ENCODE data around the gene SFSWAP. TPM values are rescaled to one million over a fixed set of nuclear protein-coding genes. Genes with fewer than 3 reads are reported as not detected.

The SFSWAP gene
- total and polyA plus RNA-seq, 2 of the 13 experiments (the other 11 are each of a cell fraction or from before 2014, with no cell fraction given), result 17.1 to 27.7 TPM

GRCh38 chr12:131840643-131841416 lies 129.9 kb downstream of the SFSWAP start (continued):
- no peak for TF ChIP-seq BCLAF1 (IDR thresholded peaks at IDR 0.05)
- TF ChIP-seq ZNF264 (CRISPR knock-in tag; IDR thresholded peaks at IDR 0.05), result peak; percentile 65; the same call in 1 of the 2 replicates
- TF ChIP-seq MZF1 (CRISPR knock-in tag; IDR thresholded peaks at IDR 0.05; ENCODE audit: borderline replicate concordance), result no peak
- TF ChIP-seq NFATC3 (CRISPR knock-in tag; IDR thresholded peaks at IDR 0.05), result no peak
- TF ChIP-seq ZNF563 (CRISPR knock-in tag; IDR thresholded peaks at IDR 0.05), result peak; percentile 87; the same call in 1 of the 2 replicates
- 0 out of 2 replicates have a peak, but pooled peaks have one; percentile 23 for TF ChIP-seq ZKSCAN8 (CRISPR knock-in tag; IDR thresholded peaks at IDR 0.05; ENCODE audit: borderline replicate concordance)
- TF ChIP-seq SIX4 (CRISPR knock-in tag; IDR thresholded peaks at IDR 0.05), result no peak
- TF ChIP-seq FLYWCH1 (CRISPR knock-in tag; IDR thresholded peaks at IDR 0.05), result no peak
- no peak for TF ChIP-seq TSC22D2 (CRISPR knock-in tag; IDR thresholded peaks at IDR 0.05; ENCODE audit: borderline replicate concordance)
- no peak for TF ChIP-seq XBP1 (CRISPR knock-in tag; IDR thresholded peaks at IDR 0.05)
- TF ChIP-seq MEF2D (CRISPR knock-in tag; IDR thresholded peaks at IDR 0.05), result peak; percentile 49; the same call in 1 of the 2 replicates
- TF ChIP-seq ETV6 (CRISPR knock-in tag; conservative IDR thresholded peaks at IDR 0.05), result no peak
- no peak for TF ChIP-seq JDP2 (CRISPR knock-in tag; IDR thresholded peaks at IDR 0.05; ENCODE audit: borderline replicate concordance)
- no peak for TF ChIP-seq E2F2 (CRISPR knock-in tag; IDR thresholded peaks at IDR 0.05; ENCODE audit: borderline replicate concordance)
- no peak for TF ChIP-seq GPBP1L1 (CRISPR knock-in tag; IDR thresholded peaks at IDR 0.05)
- TF ChIP-seq TAF15 (IDR thresholded peaks at IDR 0.05; ENCODE audit: low read depth, low read length, poor library complexity, severe bottlenecking), result no peak
- peak; percentile 69; the same call in 1 of the 2 replicates for TF ChIP-seq SALL2 (CRISPR knock-in tag; IDR thresholded peaks at IDR 0.05)
- peak; percentile 25; the same call in 1 of the 2 replicates for TF ChIP-seq ZNF746 (CRISPR knock-in tag; IDR thresholded peaks at IDR 0.05)
- no peak for TF ChIP-seq ZNF597 (CRISPR knock-in tag; IDR thresholded peaks at IDR 0.05)
- no peak for TF ChIP-seq ZNF556 (CRISPR knock-in tag; IDR thresholded peaks at IDR 0.05; ENCODE audit: borderline replicate concordance)
- no peak for TF ChIP-seq ZNF446 (CRISPR knock-in tag; IDR thresholded peaks at IDR 0.05)
- peak; percentile 94 for TF ChIP-seq MXD1 (CRISPR knock-in tag; IDR thresholded peaks at IDR 0.05)
- TF ChIP-seq ZNF460 (CRISPR knock-in tag; IDR thresholded peaks at IDR 0.05; ENCODE audit: borderline replicate concordance), result no peak
